Hepatocyte (in vitro differentiated cells): ENCODE data around the gene ZNF862. TPM values are rescaled to one million over a fixed set of nuclear protein-coding genes. Genes with fewer than 3 reads are reported as not detected.

Experiments used
- DNase-seq: peaks from one replicate; pipeline ENCODE4 v3.0.0-alpha.2; 2016; ENCODE audit warnings: low spot score
- H2AFZ ChIP-seq: fragments of 200-600 bp; sonication (generic); 2 replicates; pipeline ENCODE4 v1.6.0; 2016; ENCODE audit warnings: antibody characterized with exemption, mild to moderate bottlenecking
- H3K27ac ChIP-seq: fragments of 200-600 bp; sonication (generic); 2 replicates; pipeline ENCODE4 v1.5.1; 2016; ENCODE audit warnings: mild to moderate bottlenecking
- H3K27me3 ChIP-seq: fragments of 200-600 bp; sonication (generic); 2 replicates; pipeline ENCODE4 v1.6.1; 2016
- H3K36me3 ChIP-seq: fragments of 200-600 bp; sonication (generic); replicated peaks from 2 replicates; pipeline ENCODE4 v1.5.1; 2016; ENCODE audit warnings: low read depth; ENCODE audit not compliant: insufficient read depth
- H3K4me1 ChIP-seq: fragments of 200-600 bp; sonication (generic); 2 replicates; pipeline ENCODE4 v1.5.1; 2016; ENCODE audit warnings: mild to moderate bottlenecking, moderate library complexity; ENCODE audit not compliant: insufficient read depth
- H3K4me2 ChIP-seq: fragments of 200-600 bp; sonication (generic); 2 replicates; pipeline ENCODE4 v1.6.0; 2016
- H3K4me3 ChIP-seq: fragments of 200-600 bp; sonication (generic); 2 replicates; pipeline ENCODE4 v1.5.1; 2016; ENCODE audit warnings: mild to moderate bottlenecking
- H3K79me2 ChIP-seq: fragments of 200-600 bp; sonication (generic); 2 replicates; pipeline ENCODE4 v1.6.0; 2017; ENCODE audit warnings: mild to moderate bottlenecking
- H3K9me2 ChIP-seq: fragments of 200-600 bp; sonication (generic); replicated peaks from 2 replicates; pipeline ENCODE4 v1.6.0; 2017; ENCODE audit warnings: mild to moderate bottlenecking; ENCODE audit not compliant: insufficient read depth
- H3K9me3 ChIP-seq: fragments of 200-600 bp; sonication (generic); 2 replicates; pipeline ENCODE4 v1.5.1; 2016; ENCODE audit warnings: low read depth, mild to moderate bottlenecking
- H4K20me1 ChIP-seq: fragments of 200-600 bp; sonication (generic); 2 replicates; pipeline ENCODE4 v1.6.0; 2016; ENCODE audit warnings: mild to moderate bottlenecking; ENCODE audit not compliant: insufficient read depth, poor library complexity, severe bottlenecking
- EZH2 ChIP-seq: fragments of 200-600 bp; sonication (generic); IDR thresholded peaks from 2 replicates; pipeline ENCODE4 v1.6.1; 2016; ENCODE audit warnings: antibody characterized with exemption, mild to moderate bottlenecking, borderline replicate concordance
- EZH2phosphoT487 ChIP-seq: fragments of 200-600 bp; sonication (generic); IDR thresholded peaks from one replicate; pipeline ENCODE4 v1.6.1; 2018; ENCODE audit warnings: antibody characterized with exemption, mild to moderate bottlenecking, low read depth, moderate library complexity; ENCODE audit not compliant: unreplicated experiment, severe bottlenecking
- WGBS: methylation state at CpG from one replicate; pipeline ENCODE4 v1.1.6; 2016; ENCODE audit warnings: low lambda C conversion rate; ENCODE audit errors: missing lambda C conversion rate; 5-methylcytosine and 5-hydroxymethylcytosine counted together
- polyA plus RNA-seq: library from polyadenylated mRNA; unstranded; fragments of >200 nt; fragmentation: Nextera tagmentation; extraction: Ambion mirVana; gene quantifications from 2 replicates; pipeline ENCODE4 v1.2.1, GENCODE V29; 2016
- total RNA-seq: library from RNA; depleted of rRNA; stranded (reverse); fragments of >200 nt; gene quantifications from 2 replicates; pipeline ENCODE4 v1.2.3, GENCODE V29; 2014
- TF ChIP-seq, protein P1 (sequence below): fragments of 200-600 bp; sonication (generic); IDR thresholded peaks from 2 replicates; pipeline ENCODE4 v1.5.1; 2016; ENCODE audit warnings: antibody characterized with exemption, mild to moderate bottlenecking; ENCODE audit not compliant: poor library complexity

ZNF862 gene
- total and polyA plus RNA-seq, 2 experiments from 2014 or later: 3.5 to 9.2 TPM

DNA sequence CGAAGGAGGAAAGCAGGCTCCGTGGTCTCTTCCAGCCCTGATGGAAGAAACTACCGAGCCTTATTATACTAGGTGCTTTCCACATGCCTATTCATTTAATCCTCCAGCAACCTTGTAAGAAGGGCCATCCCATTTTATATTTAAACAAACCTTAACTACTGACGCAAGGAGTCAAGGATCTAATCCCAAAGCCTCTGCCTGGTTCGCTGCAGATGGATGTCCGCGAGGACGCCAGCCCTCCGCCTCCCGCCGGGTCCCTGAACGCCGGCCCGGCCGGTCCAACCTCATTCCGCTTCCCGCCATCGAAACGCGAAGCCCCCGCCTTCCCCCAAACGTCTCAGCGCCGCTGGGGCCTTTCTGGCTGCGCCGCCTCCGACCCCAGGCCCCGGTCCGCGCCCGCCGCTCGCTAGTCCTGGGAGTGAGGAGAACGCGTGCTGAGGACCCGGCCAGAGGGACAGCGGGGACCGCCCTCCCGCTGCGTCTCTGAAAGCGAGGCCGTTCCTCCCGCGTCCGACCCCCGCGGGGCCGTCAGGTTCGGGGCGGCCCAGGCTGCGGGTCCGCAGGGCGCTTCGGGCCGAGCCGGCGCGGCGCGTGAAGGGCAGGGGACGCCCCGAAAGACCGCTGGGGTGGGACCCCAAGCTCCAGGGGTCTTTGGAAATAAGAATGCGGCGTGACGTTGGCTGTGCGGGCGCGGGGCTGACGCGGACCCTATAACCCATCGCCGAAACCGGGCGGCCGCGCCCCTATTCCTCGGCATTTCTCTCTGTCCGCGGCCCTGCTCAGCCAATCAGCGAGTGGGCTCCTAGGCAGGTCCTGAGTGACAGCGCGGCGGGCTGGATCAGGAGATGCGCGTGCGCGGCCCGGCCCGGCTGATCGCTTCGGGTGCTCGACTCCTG, 35.1 kb downstream of the ZNF862 start, which contains the start of gene ATP6V0E2:
Gene ATP6V0E2, plus strand, starts transcription at position 896 of the 896 bp plus-strand sequence. CDS start 97 bp downstream, outside the sequence.
- H3K36me3 ChIP-seq: no peaks in the 10 kb centered on the region
- no peaks in the 10 kb centered on the region for H3K9me3 ChIP-seq
- no peaks in the 10 kb centered on the region for H4K20me1 ChIP-seq
- no peaks in the 10 kb centered on the region for H3K27me3 ChIP-seq
- no peaks in the 10 kb centered on the region for H3K9me2 ChIP-seq
- DNase-seq: peak; percentile 98
- H2AFZ ChIP-seq: peak within 1 kb of the TSS; percentile 96
- peak within 1 kb of the TSS; percentile 86 for H3K27ac ChIP-seq
- TF ChIP-seq, protein P1, sequence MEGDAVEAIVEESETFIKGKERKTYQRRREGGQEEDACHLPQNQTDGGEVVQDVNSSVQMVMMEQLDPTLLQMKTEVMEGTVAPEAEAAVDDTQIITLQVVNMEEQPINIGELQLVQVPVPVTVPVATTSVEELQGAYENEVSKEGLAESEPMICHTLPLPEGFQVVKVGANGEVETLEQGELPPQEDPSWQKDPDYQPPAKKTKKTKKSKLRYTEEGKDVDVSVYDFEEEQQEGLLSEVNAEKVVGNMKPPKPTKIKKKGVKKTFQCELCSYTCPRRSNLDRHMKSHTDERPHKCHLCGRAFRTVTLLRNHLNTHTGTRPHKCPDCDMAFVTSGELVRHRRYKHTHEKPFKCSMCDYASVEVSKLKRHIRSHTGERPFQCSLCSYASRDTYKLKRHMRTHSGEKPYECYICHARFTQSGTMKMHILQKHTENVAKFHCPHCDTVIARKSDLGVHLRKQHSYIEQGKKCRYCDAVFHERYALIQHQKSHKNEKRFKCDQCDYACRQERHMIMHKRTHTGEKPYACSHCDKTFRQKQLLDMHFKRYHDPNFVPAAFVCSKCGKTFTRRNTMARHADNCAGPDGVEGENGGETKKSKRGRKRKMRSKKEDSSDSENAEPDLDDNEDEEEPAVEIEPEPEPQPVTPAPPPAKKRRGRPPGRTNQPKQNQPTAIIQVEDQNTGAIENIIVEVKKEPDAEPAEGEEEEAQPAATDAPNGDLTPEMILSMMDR: no peak
- TF ChIP-seq EZH2phosphoT487 (no peak), EZH2 (no peak)
- 1% methylated on average over 87 of the region's 93 CpGs for WGBS
- H3K4me1 ChIP-seq: peaks cover 4% of the 10 kb centered on the region
- H3K4me3 ChIP-seq: peak within 1 kb of the TSS; percentile 79
- H3K4me2 ChIP-seq: peak within 1 kb of the TSS; percentile 92
- no peaks in the 10 kb centered on the region for H3K79me2 ChIP-seq

DNA sequence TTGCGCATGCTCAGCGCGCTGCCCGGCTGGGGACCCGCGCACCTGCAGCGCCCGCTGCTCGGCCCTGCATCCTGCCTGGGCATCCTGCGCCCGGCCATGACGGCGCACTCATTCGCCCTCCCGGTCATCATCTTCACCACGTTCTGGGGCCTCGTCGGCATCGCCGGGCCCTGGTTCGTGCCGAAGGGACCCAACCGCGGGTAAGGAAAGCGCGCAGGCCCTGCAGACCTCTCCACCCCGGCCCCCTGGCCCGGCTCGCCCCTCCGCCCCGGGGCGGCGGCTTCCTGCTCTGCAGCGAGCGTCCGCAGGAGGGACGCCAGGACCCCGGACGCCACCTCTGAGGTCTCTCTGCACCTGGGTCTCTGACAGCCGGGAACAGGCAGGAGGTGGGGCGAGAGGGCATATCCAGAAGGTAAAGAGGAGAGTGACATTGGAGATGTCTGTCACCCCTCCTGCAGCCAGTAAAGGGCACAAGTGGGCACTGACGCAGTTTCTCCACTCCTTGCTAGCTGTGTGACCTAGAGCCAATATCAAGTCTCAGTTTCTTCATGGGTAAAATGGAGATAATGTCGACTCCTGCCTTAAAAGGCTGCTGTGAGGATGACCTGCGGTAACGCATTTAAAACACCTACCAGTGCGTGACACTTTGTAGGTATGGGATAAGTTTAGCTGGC, 35.9 kb downstream of the ZNF862 start:
- Histone ChIP-seq H4K20me1 (no peaks in the 10 kb centered on the region), H2AFZ (peak overlapping the region; percentile 72), H3K27me3 (no peaks in the 10 kb centered on the region), H3K27ac (no peak overlapping the region), H3K36me3 (no peaks in the 10 kb centered on the region), H3K9me3 (no peaks in the 10 kb centered on the region), H3K4me3 (peak overlapping the region; percentile 62), H3K79me2 (no peaks in the 10 kb centered on the region), H3K9me2 (no peaks in the 10 kb centered on the region), H3K4me1 (peaks cover 4% of the 10 kb centered on the region), H3K4me2 (peak overlapping the region; percentile 92)
- DNase-seq: no peak
- 8% methylated on average over 43 of the region's 46 CpGs for WGBS
- TF ChIP-seq EZH2 (no peak), EZH2phosphoT487 (no peak)
- TF ChIP-seq, protein P1: no peak

GRCh38 chr7:149874644-149875028, 36.5 kb downstream of the ZNF862 start:
- peaks cover 4% of the 10 kb centered on the region for H3K4me1 ChIP-seq
- H3K27ac ChIP-seq: no peak overlapping the region
- WGBS: 61% methylated on average over 8 of the region's 8 CpGs
- no peak overlapping the region for H2AFZ ChIP-seq
- H3K9me2 ChIP-seq: no peaks in the 10 kb centered on the region
- H3K4me2 ChIP-seq: peak overlapping the region; percentile 92
- no peaks in the 10 kb centered on the region for H3K27me3 ChIP-seq
- no peaks in the 10 kb centered on the region for H3K79me2 ChIP-seq
- DNase-seq: no peak
- TF ChIP-seq EZH2 (no peak), EZH2phosphoT487 (no peak)
- no peaks in the 10 kb centered on the region for H4K20me1 ChIP-seq
- no peaks in the 10 kb centered on the region for H3K9me3 ChIP-seq
- H3K36me3 ChIP-seq: no peaks in the 10 kb centered on the region
- H3K4me3 ChIP-seq: no peak overlapping the region

DNA sequence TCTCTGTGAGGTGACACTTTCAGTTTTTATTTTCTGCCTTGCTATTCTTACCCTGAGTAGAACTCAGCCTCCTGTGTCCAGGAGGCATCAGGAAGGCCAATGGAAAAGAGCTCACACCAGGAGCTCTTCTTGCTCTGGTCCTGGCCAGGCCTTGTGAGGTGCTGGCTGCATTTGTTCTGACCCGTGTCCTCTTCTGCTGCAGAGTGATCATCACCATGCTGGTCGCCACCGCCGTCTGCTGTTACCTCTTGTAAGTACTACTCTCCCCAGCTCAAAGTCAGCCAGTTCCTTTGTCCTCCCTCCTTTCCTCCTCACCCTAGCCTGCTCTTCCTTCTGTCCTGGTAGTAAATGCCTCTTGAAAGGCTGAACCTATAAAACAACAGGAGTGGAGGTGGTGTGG, 37.2 kb downstream of the ZNF862 start:
- 97% methylated on average over 4 of the region's 4 CpGs for WGBS
- H3K4me2 ChIP-seq: no peak overlapping the region
- DNase-seq: no peak

More for the DNA sequence above, 37.2 kb downstream of the ZNF862 start:
- H3K9me2 ChIP-seq: no peaks in the 10 kb centered on the region
- H2AFZ ChIP-seq: no peak overlapping the region
- no peak for TF ChIP-seq EZH2
- TF ChIP-seq, protein P1: no peak
- H3K36me3 ChIP-seq: no peaks in the 10 kb centered on the region
- H3K9me3 ChIP-seq: no peaks in the 10 kb centered on the region
- H3K4me1 ChIP-seq: peaks cover 4% of the 10 kb centered on the region
- no peaks in the 10 kb centered on the region for H3K79me2 ChIP-seq
- H3K27ac ChIP-seq: no peak overlapping the region
- H3K27me3 ChIP-seq: no peaks in the 10 kb centered on the region
- H3K4me3 ChIP-seq: no peak overlapping the region
- no peaks in the 10 kb centered on the region for H4K20me1 ChIP-seq
